ENCODE measurements around the gene TEN1. TPM values are rescaled to one million over a fixed set of nuclear protein-coding genes. Genes with fewer than 3 reads are reported as not detected.

Gene TEN1
- total and polyA plus RNA-seq, 2 of the 13 experiments (the other 11 are each of a cell fraction or from before 2014, with no cell fraction given): 18.0 to 21.3 TPM

GRCh38 chr17:75959051-75959838 lies 19.8 kb upstream of the TEN1 start (continued):
- peak; percentile 11; the same call in 1 of the 2 replicates for TF ChIP-seq SOX5 (CRISPR knock-in tag; IDR thresholded peaks at IDR 0.05; ENCODE audit: borderline replicate concordance)
- TF ChIP-seq ZNF33A (CRISPR knock-in tag; IDR thresholded peaks at IDR 0.05; ENCODE audit: borderline replicate concordance): no peak
- TF ChIP-seq HNF4A (CRISPR knock-in tag; IDR thresholded peaks at IDR 0.05): peak; percentile 60
- peak; percentile 53; the same call in 1 of the 2 replicates for TF ChIP-seq SAP130 (CRISPR knock-in tag; IDR thresholded peaks at IDR 0.05; ENCODE audit: low read depth)
- peak; percentile 69; the same call in 1 of the 2 replicates for TF ChIP-seq ZBTB7B (CRISPR knock-in tag; IDR thresholded peaks at IDR 0.05)
- TF ChIP-seq, protein P1, sequence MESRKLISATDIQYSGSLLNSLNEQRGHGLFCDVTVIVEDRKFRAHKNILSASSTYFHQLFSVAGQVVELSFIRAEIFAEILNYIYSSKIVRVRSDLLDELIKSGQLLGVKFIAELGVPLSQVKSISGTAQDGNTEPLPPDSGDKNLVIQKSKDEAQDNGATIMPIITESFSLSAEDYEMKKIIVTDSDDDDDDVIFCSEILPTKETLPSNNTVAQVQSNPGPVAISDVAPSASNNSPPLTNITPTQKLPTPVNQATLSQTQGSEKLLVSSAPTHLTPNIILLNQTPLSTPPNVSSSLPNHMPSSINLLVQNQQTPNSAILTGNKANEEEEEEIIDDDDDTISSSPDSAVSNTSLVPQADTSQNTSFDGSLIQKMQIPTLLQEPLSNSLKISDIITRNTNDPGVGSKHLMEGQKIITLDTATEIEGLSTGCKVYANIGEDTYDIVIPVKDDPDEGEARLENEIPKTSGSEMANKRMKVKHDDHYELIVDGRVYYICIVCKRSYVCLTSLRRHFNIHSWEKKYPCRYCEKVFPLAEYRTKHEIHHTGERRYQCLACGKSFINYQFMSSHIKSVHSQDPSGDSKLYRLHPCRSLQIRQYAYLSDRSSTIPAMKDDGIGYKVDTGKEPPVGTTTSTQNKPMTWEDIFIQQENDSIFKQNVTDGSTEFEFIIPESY (CRISPR knock-in tag; IDR thresholded peaks at IDR 0.05): no peak
- TF ChIP-seq CENPX (CRISPR knock-in tag; IDR thresholded peaks at IDR 0.05): no peak
- TF ChIP-seq ELF3 (CRISPR knock-in tag; IDR thresholded peaks at IDR 0.05): 0 out of 2 replicates have a peak, but pooled peaks have one; percentile 14
- peak; percentile 52; the same call in 1 of the 2 replicates for TF ChIP-seq ZNF124 (CRISPR knock-in tag; IDR thresholded peaks at IDR 0.05)
- TF ChIP-seq, protein P2, sequence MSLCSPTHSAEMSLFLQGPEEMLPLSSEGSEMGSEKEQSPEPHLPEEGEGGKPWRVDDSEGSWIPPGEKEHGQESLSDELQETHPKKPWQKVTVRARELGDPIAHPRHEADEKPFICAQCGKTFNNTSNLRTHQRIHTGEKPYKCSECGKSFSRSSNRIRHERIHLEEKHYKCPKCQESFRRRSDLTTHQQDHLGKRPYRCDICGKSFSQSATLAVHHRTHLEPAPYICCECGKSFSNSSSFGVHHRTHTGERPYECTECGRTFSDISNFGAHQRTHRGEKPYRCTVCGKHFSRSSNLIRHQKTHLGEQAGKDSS (CRISPR knock-in tag; IDR thresholded peaks at IDR 0.05; ENCODE audit: borderline replicate concordance, low read depth): no peak
- TF ChIP-seq, protein P3, sequence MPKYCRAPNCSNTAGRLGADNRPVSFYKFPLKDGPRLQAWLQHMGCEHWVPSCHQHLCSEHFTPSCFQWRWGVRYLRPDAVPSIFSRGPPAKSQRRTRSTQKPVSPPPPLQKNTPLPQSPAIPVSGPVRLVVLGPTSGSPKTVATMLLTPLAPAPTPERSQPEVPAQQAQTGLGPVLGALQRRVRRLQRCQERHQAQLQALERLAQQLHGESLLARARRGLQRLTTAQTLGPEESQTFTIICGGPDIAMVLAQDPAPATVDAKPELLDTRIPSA (CRISPR knock-in tag; IDR thresholded peaks at IDR 0.05; ENCODE audit: borderline replicate concordance): no peak

All from HepG2 (cell line).